Pancreas (tissue), 10 donors: ENCODE measurements around the gene ZNF683. TPM values are rescaled to one million over a fixed set of nuclear protein-coding genes. Genes with fewer than 3 reads are reported as not detected.

Source experiments
- ATAC-seq, 4 donors: fragments of 200-7000 bp; cut with Tn5 transposase; one replicate each; pipeline versions ENCODE4 v1.8.0 to v1.9.1; 2020; ENCODE audit warnings: mild to moderate bottlenecking in 4 of 4, moderate library complexity in 4 of 4
- DNase-seq, 6 donors: peaks; one replicate each; pipeline ENCODE4 v3.0.0-alpha.2; 2020
- FAIRE-seq: peaks from 2 replicates; lab custom pipeline; 2012; peaks lifted over from hg19 to GRCh38; lab: Jason Lieb, UNC
- H3K27ac ChIP-seq, 4 donors: fragments of 200-600 bp; sonication (generic); 1 replicate in 3 of 4; 2 replicates in 1 of 4; pipeline versions ENCODE4 v1.5.0 to v1.8.0; 2020
- H3K27me3 ChIP-seq, 4 donors: fragments of 200-600 bp; one replicate each; pipeline ENCODE4 v1.8.0; 2021
- H3K36me3 ChIP-seq, 3 donors: fragments of 200-600 bp; sonication (generic) in 1 of 3; one replicate each; pipeline versions ENCODE4 v1.5.0 to v1.8.0; 2020 to 2021
- H3K4me1 ChIP-seq, 3 donors: fragments of 200-600 bp; one replicate each; pipeline ENCODE4 v1.8.0; 2021
- H3K4me3 ChIP-seq, 4 donors: fragments of 200-600 bp; sonication (generic) in 2 of 4; one replicate each; pipeline versions ENCODE4 v1.5.0 to v1.8.0; 2020 to 2021
- H3K9me3 ChIP-seq, 4 donors: fragments of 200-600 bp; one replicate each; pipeline ENCODE4 v1.8.0; 2021
- CTCF ChIP-seq, 4 donors: fragments of 200-600 bp; sonication (generic) in 3 of 4; IDR thresholded peaks; one replicate each; pipeline versions ENCODE4 v1.5.0 to v1.8.0; 2021; ENCODE audit warnings: antibody characterized with exemption in 4 of 4
- WGBS, 2 donors: extraction: QIAGEN DNeasy Blood & Tissue Kit; methylation state at CpG; one replicate each; pipeline ENCODE4 v1.1.7; 2013; 5-methylcytosine and 5-hydroxymethylcytosine counted together
- intact Hi-C, 3 donors: fragments of 100-400 bp; cut with DNase I; formaldehyde crosslinking; loops; one replicate each; pipeline versions ENCODE4 v1.11.1 to v1.14.2; 2022
- polyA plus RNA-seq, 2 donors: library from polyadenylated mRNA; stranded (reverse); fragments of 200-250 nt; gene quantifications; one replicate each; pipeline ENCODE4 v1.2.3, GENCODE V29; 2013
- total RNA-seq, 6 donors: library from RNA; stranded (reverse); fragmentation: NEBNext Ultra II Directional in 4 of 6; extraction: Animal tissue kit (Norgen Biotek cat#: 25700) in 4 of 6; gene quantifications; one replicate each; pipeline versions ENCODE4 v1.2.1 to v1.2.4, GENCODE V29; 2021 to 2023
- donor health status: healthy with polysubstance abuse.
- donor health status: DM: no; HTN: no; CAD: no; lungs with moderate emphysema.
- donor health status: DM: no; HTN: no; CAD: no.
- donor health status: control.
- donor health status: control.
- donor health status: Bipolar disorder and iron deficiency.
- donor health status: DM: yes; HTN: yes; CAD: no.
- donor health status: DM: no; HTN: no; CAD: no.
- donor health status: DM: no; HTN: no; CAD: no.
- donor health status: DM: yes; HTN: yes; CAD: no.

The ZNF683 gene
- total and polyA plus RNA-seq, 8 donors = 0.12 to 0.47 (median 0.27) TPM; not detected in 4

GRCh38 chr1:26349188-26349876, 23.2 kb downstream of the ZNF683 start:
- FAIRE-seq (no peak), DNase-seq (no peak)
- intact Hi-C loops = no loop called here

GRCh38 chr1:26346274-26347033, 26.1 kb downstream of the ZNF683 start:
- no peak for TF ChIP-seq CTCF (IDR thresholded peaks at IDR 0.05)
- Histone ChIP-seq H3K4me1 (no peaks in the 10 kb centered on the region), H3K27ac (no peak overlapping the region), H3K9me3 (no peaks in the 10 kb centered on the region), H3K4me3 (no peak overlapping the region), H3K36me3 (no peaks in the 10 kb centered on the region), H3K27me3 (no peaks in the 10 kb centered on the region)
- ATAC-seq (no peak), DNase-seq (no peak), FAIRE-seq (no peak)
- intact Hi-C loops = no loop called here
- WGBS, 2 donors = 64 to 71% methylated on average over 10 of the region's 10 CpGs

More at GRCh38 chr1:26349188-26349876, 23.2 kb downstream of the ZNF683 start:
- Histone ChIP-seq H3K36me3 (no peaks in the 10 kb centered on the region), H3K9me3 (no peaks in the 10 kb centered on the region), H3K4me1 (no peaks in the 10 kb centered on the region), H3K4me3 (no peak overlapping the region), H3K27me3 (no peaks in the 10 kb centered on the region), H3K27ac (no peak overlapping the region)
- TF ChIP-seq CTCF (IDR thresholded peaks at IDR 0.05) = no peak
- 83 to 86% methylated on average over 7 of the region's 7 CpGs for WGBS, 2 donors
- no peak for ATAC-seq

- intact Hi-C loops = no loop called here
- 71 to 79% methylated on average over 15 of the region's 15 CpGs for WGBS, 2 donors
- no peak for TF ChIP-seq CTCF (IDR thresholded peaks at IDR 0.05)
- Histone ChIP-seq H3K36me3 (no peaks in the 10 kb centered on the region), H3K9me3 (no peaks in the 10 kb centered on the region), H3K27ac (no peak overlapping the region), H3K27me3 (no peaks in the 10 kb centered on the region), H3K4me3 (no peak overlapping the region), H3K4me1 (no peaks in the 10 kb centered on the region)
- no peak for ATAC-seq
- no peak for FAIRE-seq
- no peak for DNase-seq
Measured at GRCh38 chr1:26345718-26346117, 26.8 kb downstream of the ZNF683 start.

- no peaks in the 10 kb centered on the region for H3K27me3 ChIP-seq
- intact Hi-C loops = no loop called here
- ATAC-seq (no peak), DNase-seq (no peak), FAIRE-seq (no peak)
- no peak for TF ChIP-seq CTCF (IDR thresholded peaks at IDR 0.05)
- no peak overlapping the region for H3K4me3 ChIP-seq
- 79 to 82% methylated on average over 15 of the region's 15 CpGs for WGBS, 2 donors
- H3K4me1 ChIP-seq = no peaks in the 10 kb centered on the region
- H3K36me3 ChIP-seq = no peaks in the 10 kb centered on the region
- H3K27ac ChIP-seq = no peak overlapping the region
- H3K9me3 ChIP-seq = no peaks in the 10 kb centered on the region
Measured at GRCh38 chr1:26344147-26344920, 28.2 kb downstream of the ZNF683 start.
